DMS53 treated with DMSO at 0.1 percent for 48 hours (cell line): ENCODE results near the gene MESD.
"Not testable (repeated sequence)": the region's sequence is repeated elsewhere in the genome, so short reads cannot be mapped to it uniquely, and the experiment has no call there.

Source experiments
- DNase-seq: peaks from one replicate; lab custom pipeline; 2025; ENCODE audit not compliant: unreplicated experiment; lab: John Stamatoyannopoulos, UW

The MESD gene

DNA sequence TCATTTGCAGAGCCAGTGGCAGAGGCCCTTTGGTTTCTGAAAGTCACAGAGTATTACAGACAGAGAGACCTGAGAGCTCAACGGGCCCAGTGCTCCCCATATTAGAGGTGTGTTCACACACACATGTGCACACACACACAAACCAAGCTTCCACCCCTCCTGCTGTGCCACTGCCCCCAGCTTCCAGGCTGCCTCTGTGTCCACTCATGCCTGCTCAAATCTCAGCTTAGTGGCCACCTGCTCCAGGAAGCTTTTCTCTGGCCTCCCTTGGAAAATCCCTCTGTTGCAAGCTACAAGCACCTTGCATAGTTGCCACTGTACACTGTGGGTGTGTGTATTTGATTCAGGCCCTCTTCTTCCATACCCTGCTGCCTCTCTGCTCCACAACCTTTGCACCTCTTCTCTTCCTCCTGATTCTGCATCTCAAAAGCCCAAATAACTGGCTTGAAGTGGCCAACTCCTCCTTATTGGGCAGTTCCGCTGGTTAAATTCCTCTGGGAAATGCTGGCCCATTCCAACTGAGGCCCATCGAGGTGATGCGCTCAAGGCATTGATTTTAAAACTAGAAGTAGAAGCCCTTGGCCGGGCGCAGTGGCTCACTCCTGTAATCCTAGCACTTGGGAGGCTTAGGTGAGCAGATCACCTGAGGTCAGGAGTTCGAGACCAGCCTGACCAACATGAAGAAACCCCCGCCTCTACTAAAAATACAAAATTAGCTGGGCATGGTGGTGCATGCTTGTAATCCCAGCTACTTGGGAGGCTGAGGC lies 23.0 kb downstream of the MESD start:
- DNase-seq = no peak

DNA sequence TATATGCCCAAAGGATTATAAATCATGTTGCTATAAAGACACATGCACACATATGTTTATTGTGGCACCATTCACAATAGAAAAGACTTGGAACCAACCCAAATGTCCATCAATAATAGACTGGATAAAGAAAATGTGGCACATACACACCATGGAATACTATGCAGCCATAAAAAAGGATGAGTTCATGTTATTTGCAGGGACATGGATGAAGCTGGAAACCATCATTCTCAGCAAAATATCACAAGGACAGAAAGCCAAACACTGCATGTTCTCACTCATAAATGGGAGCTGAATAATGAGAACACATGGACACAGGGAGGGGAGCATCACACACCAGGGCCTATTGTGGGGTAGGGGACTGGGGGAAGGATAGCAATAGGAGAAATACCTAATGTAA lies 24.2 kb downstream of the MESD start:
- not testable (repeated sequence) for DNase-seq

DNA sequence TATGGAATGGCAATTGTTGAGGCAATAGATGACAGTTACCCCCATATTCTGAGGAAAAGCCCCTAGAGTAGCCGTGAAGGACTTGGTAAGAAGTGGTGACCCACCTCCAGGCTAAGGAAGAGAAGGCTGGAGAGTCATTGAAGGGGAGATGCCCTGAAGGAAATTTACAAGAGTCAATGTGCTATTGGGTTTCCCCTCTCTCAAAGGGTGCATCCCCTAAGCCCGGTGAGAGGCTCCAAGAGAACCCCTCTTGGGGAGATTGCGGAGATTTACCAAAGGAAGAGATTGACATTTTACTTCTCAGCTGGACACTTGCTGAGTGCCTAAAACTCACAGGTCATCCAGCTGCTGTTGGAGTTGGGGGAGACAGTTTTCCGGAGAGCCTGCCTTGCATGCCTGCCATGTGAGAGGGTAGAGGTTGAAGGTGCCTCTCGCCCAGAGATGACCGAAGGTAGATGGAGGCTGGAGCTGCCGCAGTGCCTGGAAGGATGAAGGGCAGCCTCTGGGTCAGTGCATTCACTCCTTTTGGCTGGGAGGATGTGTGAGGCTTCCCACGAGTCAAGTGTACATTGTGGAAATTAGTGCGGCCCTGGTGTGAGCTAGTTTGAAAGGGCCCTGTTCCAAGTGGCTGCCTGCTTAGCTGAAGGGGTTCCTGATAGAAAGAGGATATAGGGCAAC lies 30.7 kb downstream of the MESD start:
- no peak for DNase-seq

DNA sequence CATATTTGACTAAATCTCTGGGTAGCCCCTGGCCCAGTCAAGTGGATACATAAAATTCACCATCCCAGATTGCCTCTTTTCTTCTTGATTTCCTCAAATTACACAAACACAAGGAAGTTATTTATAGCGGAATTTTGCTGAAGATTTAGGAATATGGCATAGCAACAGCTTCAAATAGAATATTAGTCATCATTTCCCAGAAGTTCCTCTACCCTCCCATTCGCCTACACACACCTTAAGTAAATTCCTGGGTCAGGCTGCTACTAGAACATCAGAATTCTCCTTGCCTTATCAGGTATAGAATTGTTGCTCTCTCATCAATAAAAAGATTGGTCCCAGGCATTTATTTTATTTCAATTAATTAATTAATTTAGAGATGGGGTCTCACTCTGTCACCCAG lies 31.6 kb downstream of the MESD start:
- no peak for DNase-seq

DNA sequence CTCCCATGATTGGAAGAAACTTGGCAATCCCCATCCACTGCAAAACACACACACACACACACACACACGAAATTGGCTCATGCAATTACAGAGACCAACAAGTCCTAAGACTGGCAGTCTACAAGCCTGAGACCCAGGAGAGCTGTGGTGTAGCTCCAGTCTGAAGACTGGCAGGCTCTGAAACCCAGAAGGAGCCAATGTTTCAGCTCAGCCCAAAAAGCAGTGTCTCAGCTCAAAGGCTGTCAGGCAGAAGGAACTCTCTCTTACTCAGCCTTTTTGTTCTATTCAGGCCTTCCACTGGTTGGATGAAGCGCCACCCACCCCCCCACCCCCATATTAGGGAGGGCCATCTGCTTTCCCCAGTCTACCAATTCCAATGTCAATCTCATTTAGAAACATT lies 32.1 kb downstream of the MESD start:
- DNase-seq = no peak

DNA sequence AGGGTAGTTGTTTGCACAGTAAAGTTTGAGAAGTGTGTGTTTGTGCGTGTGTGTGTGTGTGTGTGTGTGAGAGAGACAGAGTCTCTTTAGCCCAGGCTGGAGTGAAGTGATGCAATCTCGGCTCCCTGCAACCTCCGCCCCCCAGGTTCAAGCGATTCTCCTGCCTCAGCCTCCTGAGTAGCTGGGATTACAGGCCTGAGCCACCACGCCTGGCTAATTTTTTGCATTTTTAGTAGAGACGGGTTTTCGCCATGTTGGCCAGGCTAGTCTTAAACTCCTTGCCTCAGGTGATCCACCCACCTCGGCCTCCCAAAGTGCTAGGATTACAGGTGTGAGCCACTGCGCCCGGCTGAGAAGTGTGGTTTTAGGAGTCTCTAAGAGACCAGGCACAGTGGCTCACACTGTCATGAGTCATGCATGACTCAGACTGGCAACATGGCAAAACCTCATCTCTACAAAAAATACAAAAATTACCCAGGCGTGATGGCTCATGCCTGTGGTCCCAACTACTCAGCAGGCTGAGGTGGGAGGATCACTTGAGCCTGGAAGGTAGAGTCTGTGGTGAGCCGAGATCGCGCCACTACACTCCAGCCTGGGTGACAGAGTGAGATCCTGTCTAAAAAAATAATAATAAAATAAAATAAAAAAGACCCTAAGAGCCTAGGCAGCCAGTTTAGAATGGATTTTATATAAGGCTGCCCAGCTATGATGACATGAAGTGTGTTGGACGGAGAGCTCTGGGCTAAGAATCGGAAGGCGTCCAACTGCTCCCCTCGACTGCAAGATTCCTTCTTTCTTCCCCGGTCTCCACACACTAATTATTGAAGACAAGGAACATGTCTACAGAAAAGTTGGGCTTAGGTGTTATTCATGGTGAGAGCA lies 33.8 kb downstream of the MESD start:
- DNase-seq = peak; percentile 35

DNA sequence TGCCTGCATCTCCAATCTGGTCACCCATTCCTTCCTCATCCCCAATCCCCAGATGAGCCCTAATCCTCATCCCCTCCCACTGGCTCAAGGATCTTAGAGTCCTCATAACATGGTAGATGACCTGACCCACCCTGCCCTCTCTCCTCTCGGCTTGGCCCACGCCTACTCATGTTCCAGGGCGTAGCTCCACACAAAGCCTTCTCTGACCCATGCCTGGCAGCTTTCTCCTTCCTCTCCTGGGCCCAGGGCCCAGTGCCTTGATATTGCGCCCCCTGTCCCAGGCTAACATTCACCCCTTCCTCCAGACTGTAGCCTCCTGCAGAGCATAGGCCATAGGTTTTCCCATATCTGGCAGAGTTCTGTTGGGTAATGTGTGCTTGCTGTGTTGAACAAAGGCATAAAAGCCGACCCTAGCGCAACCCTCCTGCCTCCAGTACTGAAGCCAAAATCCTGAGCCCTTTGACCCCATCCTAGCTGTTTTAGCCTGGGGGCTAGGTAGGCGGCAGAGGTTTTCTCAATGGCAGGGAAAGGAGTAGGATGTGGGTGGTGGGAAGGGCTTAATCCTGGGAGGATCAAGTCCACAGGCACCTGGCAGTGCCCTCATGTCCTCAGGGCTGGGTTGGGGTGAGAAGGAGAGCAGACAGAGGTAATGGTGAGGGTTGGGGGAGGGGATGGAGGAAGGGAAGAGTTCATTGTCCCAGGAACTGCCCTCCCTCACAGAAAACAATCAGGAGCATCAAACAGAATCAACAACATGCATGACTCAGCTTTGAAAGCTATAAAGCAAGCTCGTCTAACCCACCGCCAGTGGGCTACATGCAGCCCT lies 35.5 kb downstream of the MESD start:
- DNase-seq = peak; percentile 5

DNA sequence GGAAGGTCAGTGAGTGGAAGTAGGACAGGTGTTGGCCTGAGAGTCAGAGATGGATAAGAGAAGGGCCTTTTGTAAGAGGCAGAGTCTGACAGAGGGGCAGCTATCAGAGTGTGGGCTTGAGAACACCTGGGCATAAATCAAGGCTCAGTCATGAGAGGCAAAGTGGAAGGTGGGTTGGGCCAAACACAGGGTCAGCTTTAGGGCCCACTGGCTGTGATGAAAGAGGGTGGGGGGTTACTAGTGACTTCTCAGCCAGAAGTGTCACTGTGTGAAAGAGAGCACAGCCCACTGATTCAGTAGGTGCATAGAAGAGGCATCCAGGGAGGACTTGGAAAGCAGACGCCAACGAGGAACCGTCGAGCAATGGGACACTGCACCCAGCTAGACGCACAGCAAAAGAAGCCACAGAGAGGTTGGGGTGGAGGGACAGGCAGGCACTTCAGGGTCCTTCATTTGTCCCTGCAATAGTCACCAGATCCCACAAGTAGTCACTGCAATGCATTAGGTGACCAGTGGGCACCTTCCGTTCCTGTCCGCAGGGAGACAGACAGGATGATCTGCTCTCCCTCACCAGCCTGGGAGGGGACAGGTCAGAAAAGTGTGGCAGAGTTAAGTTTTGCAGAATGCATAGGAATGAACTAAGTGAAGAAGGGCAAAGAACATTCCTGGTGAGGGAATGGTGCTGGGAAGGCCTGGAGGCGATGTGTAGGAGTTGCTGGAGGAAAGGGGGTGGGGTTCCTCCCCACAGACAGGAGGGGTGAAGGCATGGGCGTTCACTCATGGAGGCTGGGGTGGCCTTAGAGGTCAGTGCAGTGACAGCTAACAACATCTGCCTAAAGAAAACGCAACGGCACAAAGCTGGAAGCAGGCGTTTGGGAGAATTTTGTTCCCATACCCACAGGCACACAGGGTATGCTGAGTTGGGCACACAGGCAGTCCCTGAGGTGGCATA lies 36.3 kb downstream of the MESD start:
- no peak for DNase-seq

DNA sequence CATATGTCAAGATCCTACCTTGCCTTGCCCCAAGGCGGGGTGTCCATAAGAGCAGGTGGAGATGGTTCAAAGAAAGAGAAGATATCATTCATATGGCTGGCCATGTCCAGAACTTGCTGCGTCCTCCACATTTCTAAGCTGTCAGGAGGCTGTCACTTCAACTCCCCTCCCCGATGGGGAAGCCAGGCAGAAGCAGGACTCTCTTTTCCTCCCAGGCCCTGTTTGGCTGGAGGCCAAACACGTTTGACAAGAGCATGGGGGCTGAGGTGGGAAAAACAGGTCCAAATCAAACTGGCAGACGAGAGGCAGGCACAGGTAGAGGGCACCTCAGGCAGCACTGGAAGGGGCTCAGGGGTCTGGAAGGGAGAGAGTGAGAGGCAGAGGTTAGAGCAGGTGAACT lies 37.7 kb downstream of the MESD start:
- DNase-seq = no peak

DNA sequence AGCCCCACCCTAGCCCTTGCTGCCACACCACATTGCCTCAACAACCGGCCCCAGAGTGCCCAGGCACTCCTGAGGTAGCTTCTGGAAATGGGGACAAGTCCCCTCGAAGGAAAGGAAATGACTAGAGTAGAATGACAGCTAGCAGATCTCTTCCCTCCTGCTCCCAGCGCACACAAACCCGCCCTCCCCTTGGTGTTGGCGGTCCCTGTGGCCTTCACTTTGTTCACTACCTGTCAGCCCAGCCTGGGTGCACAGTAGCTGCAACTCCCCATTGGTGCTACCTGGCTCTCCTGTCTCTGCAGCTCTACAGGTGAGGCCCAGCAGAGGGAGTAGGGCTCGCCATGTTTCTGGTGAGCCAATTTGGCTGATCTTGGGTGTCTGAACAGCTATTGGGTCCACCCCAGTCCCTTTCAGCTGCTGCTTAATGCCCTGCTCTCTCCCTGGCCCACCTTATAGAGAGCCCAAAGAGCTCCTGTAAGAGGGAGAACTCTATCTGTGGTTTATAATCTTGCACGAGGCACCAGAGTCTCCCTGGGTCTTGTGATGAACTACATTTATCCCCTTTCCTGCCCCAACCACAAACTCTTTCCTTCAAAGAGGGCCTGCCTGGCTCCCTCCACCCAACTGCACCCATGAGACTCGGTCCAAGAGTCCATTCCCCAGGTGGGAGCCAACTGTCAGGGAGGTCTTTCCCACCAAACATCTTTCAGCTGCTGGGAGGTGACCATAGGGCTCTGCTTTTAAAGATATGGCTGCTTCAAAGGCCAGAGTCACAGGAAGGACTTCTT lies 39.1 kb downstream of the MESD start:
- no peak for DNase-seq

DNA sequence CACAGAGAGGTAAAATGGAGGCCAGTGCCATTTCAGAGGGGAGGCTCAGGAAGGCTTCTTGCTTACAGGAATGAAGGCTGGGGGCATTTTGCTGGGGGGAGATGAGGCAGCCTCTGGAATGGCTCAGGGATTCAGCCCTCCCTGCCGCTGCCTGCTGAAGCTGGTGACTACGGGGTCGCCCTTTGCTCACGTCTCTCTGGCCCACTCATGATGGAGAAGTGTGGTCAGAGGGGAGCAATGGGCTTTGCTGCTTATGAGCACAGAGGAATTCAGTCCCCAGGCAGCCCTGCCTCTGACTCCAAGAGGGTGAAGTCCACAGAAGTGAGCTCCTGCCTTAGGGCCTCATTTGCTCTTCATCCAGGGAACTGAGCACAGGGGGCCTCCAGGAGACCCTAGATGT lies 39.9 kb downstream of the MESD start:
- DNase-seq = no peak

DNA sequence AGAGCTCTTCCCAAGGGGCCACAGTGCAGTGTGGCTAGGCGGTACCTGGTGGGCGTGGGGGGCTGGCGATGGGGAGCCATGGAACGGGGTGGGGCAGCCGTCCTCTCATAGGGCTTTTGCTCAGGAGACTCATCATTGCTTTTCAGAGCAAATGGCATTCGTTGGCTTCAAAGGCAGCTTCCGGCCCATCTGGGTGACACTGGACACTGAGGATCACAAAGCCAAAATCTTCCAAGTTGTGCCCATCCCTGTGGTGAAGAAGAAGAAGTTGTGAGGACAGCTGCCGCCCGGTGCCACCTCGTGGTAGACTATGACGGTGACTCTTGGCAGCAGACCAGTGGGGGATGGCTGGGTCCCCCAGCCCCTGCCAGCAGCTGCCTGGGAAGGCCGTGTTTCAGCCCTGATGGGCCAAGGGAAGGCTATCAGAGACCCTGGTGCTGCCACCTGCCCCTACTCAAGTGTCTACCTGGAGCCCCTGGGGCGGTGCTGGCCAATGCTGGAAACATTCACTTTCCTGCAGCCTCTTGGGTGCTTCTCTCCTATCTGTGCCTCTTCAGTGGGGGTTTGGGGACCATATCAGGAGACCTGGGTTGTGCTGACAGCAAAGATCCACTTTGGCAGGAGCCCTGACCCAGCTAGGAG lies 40.8 kb downstream of the MESD start:
- no peak for DNase-seq

DNA sequence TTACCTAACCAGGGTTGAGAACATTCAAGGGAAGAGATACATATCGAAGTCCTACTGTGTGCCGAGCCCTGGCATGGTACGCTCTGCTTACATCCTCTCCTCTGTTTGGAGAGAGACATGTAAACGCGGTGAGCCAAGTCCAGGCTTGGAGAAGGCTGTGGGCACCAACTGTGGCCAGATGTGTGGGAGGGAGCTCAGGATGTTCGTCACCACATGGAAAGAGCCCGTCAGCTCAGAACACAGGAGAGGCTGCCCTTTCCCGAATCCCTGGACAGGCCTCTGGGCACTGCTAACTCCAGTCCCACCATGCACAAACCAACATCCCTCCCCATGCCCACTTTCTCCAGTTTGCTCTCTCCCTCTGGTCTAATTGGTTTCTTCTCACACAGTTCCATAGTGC lies 43.0 kb downstream of the MESD start:
- DNase-seq = no peak

DNA sequence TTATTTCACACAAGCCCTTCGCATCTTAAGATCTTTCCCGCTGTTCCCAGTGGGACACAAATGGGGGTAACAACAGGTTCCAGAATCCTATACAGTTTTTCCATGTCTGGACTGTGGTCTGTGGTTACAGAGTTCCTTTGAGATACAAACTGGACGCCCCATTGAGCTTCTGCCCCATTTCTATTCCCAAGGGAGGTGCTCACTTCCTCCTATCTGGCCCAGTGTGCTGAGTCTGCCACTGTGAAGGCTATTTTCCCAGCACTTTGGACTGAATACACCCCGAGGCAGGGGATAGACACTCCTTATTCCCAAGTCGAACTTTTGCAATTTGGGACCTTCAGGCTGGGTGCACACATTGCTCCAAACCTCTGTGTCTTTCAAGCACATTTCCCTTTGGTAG lies 44.0 kb downstream of the MESD start:
- DNase-seq = no peak

DNA sequence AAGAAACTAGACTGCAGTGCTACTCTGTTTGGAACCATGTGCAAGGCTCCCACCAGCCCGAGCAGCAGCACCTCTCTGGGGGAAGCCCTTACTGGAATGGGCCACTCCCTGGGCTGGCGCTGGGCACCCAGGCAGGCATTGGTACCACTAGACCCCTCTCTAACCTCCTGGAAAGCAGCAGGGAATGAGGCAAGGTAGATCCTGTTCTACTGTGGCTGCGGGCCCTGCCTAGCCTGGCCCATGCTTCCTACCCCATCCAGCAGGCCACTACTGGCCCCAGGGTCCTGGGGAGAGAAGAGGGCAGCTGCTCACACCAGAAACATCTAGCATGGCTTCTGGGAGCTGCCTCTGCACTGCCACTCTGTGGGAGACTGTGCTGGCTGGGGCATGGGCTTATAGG lies 44.8 kb downstream of the MESD start:
- no peak for DNase-seq

DNA sequence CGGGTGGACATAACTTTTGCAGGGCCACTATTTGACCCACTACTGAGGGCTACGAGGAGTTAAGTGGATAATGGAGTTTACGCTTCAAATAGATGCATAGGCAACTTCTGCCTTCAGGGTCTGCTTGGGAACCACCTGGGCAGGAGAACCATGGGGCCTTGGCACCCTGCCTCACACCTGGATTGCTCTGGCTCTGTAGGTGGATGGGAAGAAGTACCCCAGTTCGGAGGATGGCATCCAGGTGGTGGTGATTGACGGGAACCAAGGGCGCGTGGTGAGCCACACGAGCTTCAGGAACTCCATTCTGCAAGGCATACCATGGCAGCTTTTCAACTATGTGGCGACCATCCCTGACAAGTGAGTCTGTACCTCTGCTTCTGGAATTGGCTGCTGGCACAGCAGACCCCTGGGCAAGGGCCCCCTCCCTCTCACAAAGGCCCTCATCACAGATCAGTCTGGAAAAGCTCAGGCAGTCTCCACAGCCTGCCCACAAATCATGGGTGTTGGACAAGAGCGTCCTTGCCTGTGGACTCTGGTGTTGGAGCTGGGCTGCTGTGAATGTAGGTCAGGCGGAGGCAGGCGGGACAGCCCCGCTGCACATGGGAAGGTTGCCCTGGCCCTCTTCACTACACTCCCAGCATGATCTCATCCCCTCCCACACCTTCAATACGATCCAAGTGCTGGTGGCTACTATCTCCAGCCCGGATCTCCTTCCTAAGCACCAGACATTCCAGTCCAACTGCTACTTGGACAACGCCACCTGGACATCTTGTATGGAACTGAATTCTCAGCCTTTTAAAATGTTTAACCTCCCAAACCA lies 46.7 kb downstream of the MESD start:
- no peak for DNase-seq

DNA sequence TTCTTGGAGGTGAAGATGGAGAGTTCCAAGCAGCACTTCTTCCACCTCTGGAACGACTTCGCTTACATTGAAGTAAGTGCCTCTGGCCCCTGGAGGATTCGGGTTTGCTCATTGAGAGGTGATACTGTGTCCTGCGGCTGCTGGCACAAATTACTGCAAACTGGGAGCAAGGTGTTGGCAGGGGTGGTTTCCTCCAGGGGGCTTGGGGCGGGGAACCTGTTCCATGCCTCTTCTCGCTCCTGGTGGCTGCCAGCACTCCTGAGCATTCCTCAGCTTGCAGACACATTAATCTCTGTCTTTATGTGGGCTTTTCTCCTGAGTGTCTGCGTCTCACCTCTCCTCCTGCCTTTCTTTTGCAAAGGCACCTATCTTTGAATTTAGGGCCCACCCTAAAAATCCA lies 47.4 kb downstream of the MESD start:
- no peak for DNase-seq

DNA sequence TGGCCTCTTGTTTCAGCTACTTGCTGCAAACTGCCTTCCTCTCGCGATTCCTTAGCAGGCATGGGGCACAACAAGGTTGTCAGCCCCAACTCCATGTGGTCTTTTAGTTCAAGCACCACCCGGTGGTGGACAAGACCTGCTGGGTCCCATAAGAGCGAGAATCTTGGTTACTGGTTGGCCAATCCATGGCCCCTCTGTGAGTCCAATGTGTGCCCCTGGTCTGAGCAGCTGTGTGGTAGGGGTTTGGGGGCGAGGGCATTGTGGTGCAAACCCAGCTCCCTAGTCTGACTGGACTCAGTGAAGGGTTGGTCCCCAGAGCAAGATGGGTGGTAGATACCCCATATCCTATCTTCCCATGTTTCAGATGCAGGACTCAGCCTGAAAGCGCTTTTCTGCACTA lies 48.8 kb downstream of the MESD start:
- no peak for DNase-seq
